ENCODE data around the gene ACAD10. TPM values are rescaled to one million over a fixed set of nuclear protein-coding genes. Genes with fewer than 3 reads are reported as not detected.

Gene ACAD10
- total and polyA plus RNA-seq, 10 of the 15 experiments (the other 5 are each of a cell fraction or from before 2014, with no cell fraction given), result 2.9 to 21.9 (median 17.5) TPM

DNA sequence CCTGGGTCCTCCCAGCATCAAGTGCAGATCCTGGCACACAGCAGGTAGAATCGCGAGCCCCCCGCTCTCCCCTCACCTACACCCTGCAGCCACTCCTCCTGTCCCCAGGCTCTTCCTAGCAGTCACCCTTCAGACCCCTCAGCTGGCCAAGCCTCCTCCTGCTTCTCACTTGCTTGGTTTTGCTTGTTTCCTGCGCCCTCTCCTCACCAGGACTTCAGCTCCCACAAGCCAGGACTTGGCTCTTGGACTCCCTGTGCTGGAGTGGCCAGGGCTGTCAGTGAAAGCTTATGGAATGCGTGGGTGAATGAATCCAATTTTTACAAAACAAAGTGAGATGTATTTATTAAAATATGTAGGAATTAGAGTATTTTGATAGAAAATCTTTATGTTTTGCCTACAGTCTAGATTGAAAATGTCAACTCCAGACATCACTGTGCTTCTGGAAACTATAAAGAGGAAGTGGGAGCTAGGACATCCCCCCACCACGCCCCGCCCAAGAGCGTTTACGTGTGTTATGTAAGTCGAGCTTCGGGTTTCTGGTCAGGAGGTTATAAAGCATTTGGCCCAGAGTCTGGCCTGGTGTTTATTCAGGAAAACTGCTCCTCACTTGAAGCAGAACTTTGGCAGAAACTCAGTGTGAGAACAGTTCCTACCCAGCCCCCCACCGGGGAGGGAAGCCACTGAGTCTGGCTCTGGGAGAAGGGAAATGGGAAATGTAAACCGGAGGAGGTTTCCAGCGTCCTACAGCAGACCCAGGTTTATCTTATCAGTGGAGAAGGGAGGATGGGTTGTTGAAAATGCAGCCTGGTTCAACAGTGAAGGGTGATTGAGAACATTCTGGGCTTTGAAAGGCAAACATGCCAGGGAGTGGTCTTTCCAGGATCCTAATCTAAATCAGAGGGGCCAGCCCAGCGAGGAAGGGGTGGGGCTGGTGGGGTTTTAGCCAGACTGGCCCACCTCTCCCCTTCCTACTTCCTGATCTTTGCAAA, 89.6 kb downstream of the ACAD10 start (continued):
- TF ChIP-seq, protein P1, sequence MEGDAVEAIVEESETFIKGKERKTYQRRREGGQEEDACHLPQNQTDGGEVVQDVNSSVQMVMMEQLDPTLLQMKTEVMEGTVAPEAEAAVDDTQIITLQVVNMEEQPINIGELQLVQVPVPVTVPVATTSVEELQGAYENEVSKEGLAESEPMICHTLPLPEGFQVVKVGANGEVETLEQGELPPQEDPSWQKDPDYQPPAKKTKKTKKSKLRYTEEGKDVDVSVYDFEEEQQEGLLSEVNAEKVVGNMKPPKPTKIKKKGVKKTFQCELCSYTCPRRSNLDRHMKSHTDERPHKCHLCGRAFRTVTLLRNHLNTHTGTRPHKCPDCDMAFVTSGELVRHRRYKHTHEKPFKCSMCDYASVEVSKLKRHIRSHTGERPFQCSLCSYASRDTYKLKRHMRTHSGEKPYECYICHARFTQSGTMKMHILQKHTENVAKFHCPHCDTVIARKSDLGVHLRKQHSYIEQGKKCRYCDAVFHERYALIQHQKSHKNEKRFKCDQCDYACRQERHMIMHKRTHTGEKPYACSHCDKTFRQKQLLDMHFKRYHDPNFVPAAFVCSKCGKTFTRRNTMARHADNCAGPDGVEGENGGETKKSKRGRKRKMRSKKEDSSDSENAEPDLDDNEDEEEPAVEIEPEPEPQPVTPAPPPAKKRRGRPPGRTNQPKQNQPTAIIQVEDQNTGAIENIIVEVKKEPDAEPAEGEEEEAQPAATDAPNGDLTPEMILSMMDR (IDR thresholded peaks at IDR 0.05 in 2 of 3, conservative IDR thresholded peaks at IDR 0.05 in 1 of 3; ENCODE audit: control insufficient read depth in 2 of 3, extremely low read depth in 1 of 3, insufficient read depth in 1 of 3, low read depth in 3 of 3, low read length in 3 of 3), result no peak
- no peak for TF ChIP-seq HDGF (IDR thresholded peaks at IDR 0.05)
- 0 out of 2 replicates have a peak, but pooled peaks have one; percentile 15 for TF ChIP-seq MEF2A (IDR thresholded peaks at IDR 0.05; ENCODE audit: insufficient read depth, low read depth, low read length)
- TF ChIP-seq PML (IDR thresholded peaks at IDR 0.05; ENCODE audit: low read length), result no peak
- TF ChIP-seq SUPT20H (IDR thresholded peaks at IDR 0.05; ENCODE audit: borderline replicate concordance, control insufficient read depth, low read depth, low read length), result no peak
- TF ChIP-seq, protein P2, sequence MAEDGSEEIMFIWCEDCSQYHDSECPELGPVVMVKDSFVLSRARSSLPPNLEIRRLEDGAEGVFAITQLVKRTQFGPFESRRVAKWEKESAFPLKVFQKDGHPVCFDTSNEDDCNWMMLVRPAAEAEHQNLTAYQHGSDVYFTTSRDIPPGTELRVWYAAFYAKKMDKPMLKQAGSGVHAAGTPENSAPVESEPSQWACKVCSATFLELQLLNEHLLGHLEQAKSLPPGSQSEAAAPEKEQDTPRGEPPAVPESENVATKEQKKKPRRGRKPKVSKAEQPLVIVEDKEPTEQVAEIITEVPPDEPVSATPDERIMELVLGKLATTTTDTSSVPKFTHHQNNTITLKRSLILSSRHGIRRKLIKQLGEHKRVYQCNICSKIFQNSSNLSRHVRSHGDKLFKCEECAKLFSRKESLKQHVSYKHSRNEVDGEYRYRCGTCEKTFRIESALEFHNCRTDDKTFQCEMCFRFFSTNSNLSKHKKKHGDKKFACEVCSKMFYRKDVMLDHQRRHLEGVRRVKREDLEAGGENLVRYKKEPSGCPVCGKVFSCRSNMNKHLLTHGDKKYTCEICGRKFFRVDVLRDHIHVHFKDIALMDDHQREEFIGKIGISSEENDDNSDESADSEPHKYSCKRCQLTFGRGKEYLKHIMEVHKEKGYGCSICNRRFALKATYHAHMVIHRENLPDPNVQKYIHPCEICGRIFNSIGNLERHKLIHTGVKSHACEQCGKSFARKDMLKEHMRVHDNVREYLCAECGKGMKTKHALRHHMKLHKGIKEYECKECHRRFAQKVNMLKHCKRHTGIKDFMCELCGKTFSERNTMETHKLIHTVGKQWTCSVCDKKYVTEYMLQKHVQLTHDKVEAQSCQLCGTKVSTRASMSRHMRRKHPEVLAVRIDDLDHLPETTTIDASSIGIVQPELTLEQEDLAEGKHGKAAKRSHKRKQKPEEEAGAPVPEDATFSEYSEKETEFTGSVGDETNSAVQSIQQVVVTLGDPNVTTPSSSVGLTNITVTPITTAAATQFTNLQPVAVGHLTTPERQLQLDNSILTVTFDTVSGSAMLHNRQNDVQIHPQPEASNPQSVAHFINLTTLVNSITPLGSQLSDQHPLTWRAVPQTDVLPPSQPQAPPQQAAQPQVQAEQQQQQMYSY (CRISPR knock-in tag; IDR thresholded peaks at IDR 0.05), result no peak
- 0 out of 2 replicates have a peak, but pooled peaks have one; percentile 15 for TF ChIP-seq GATAD2B (conservative IDR thresholded peaks at IDR 0.05; ENCODE audit: low read depth)
- 0 out of 4 replicates have a peak, but pooled peaks of 1 of the 2 experiments have one; percentile 27 for TF ChIP-seq SRF (IDR thresholded peaks at IDR 0.05; ENCODE audit: low read depth in 2 of 2, low read length in 2 of 2)
- TF ChIP-seq, protein P3, sequence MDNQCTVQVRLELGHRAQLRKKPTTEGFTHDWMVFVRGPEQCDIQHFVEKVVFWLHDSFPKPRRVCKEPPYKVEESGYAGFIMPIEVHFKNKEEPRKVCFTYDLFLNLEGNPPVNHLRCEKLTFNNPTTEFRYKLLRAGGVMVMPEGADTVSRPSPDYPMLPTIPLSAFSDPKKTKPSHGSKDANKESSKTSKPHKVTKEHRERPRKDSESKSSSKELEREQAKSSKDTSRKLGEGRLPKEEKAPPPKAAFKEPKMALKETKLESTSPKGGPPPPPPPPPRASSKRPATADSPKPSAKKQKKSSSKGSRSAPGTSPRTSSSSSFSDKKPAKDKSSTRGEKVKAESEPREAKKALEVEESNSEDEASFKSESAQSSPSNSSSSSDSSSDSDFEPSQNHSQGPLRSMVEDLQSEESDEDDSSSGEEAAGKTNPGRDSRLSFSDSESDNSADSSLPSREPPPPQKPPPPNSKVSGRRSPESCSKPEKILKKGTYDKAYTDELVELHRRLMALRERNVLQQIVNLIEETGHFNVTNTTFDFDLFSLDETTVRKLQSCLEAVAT (IDR thresholded peaks at IDR 0.05), result 0 out of 2 replicates have a peak, but pooled peaks have one; percentile 23
- TF ChIP-seq, protein P4, sequence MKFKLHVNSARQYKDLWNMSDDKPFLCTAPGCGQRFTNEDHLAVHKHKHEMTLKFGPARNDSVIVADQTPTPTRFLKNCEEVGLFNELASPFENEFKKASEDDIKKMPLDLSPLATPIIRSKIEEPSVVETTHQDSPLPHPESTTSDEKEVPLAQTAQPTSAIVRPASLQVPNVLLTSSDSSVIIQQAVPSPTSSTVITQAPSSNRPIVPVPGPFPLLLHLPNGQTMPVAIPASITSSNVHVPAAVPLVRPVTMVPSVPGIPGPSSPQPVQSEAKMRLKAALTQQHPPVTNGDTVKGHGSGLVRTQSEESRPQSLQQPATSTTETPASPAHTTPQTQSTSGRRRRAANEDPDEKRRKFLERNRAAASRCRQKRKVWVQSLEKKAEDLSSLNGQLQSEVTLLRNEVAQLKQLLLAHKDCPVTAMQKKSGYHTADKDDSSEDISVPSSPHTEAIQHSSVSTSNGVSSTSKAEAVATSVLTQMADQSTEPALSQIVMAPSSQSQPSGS (IDR thresholded peaks at IDR 0.05; ENCODE audit: low read length), result no peak
- TF ChIP-seq ZSCAN29 (IDR thresholded peaks at IDR 0.05), result no peak
- TF ChIP-seq POLR2AphosphoS2 (IDR thresholded peaks at IDR 0.05; ENCODE audit: low read depth, low read length), result 0 out of 2 replicates have a peak, but pooled peaks have one; percentile 37
- TF ChIP-seq TCF12 (IDR thresholded peaks at IDR 0.05; ENCODE audit: low read depth, low read length), result no peak
- no peak for TF ChIP-seq SIX5 (IDR thresholded peaks at IDR 0.05; ENCODE audit: low read depth, low read length, severe bottlenecking)
- peak; percentile 43; the same call in 1 of the 2 replicates for TF ChIP-seq ATF7 (IDR thresholded peaks at IDR 0.05; ENCODE audit: low read depth)
- TF ChIP-seq EGR1 (IDR thresholded peaks at IDR 0.05; ENCODE audit: borderline replicate concordance in 1 of 2, low read depth in 2 of 2, low read length in 2 of 2), result 0 out of 3 replicates have a peak, but pooled peaks of 1 of the 2 experiments have one; percentile 2
- TF ChIP-seq, protein P5, sequence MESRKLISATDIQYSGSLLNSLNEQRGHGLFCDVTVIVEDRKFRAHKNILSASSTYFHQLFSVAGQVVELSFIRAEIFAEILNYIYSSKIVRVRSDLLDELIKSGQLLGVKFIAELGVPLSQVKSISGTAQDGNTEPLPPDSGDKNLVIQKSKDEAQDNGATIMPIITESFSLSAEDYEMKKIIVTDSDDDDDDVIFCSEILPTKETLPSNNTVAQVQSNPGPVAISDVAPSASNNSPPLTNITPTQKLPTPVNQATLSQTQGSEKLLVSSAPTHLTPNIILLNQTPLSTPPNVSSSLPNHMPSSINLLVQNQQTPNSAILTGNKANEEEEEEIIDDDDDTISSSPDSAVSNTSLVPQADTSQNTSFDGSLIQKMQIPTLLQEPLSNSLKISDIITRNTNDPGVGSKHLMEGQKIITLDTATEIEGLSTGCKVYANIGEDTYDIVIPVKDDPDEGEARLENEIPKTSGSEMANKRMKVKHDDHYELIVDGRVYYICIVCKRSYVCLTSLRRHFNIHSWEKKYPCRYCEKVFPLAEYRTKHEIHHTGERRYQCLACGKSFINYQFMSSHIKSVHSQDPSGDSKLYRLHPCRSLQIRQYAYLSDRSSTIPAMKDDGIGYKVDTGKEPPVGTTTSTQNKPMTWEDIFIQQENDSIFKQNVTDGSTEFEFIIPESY (IDR thresholded peaks at IDR 0.05), result no peak
